ENCODE results near the gene VEGFB. TPM values are rescaled to one million over a fixed set of nuclear protein-coding genes. Genes with fewer than 3 reads are reported as not detected.
A peak's percentile ranks its signal among the peaks of the same experiment; 100 is the strongest.

VEGFB gene
- total RNA-seq, 1 experiment from 2014 or later: 47.5 TPM

GRCh38 chr11:64203421-64204079, 30.8 kb upstream of the VEGFB start (continued):
- TF ChIP-seq FOSL1 (IDR thresholded peaks at IDR 0.05; ENCODE audit: low read depth) (no peak), SIN3A (IDR thresholded peaks at IDR 0.05; ENCODE audit: low read depth) (no peak)

GRCh38 chr11:64204080-64204440, 30.3 kb upstream of the VEGFB start:
- Histone ChIP-seq H3K9me3 (ENCODE audit: control insufficient read depth in 1 of 2, insufficient read depth in 1 of 2, low read depth in 1 of 2, low read length in 2 of 2) (no peaks in the 10 kb centered on the region), H3K4me3 (replicated peaks in 1 of 2; ENCODE audit: low read depth in 1 of 2, low read length in 2 of 2) (no peak overlapping the region), H3K4me2 (ENCODE audit: low read length) (no peak overlapping the region), H3K79me2 (ENCODE audit: insufficient read depth, low read length) (peaks cover 34% of the 10 kb centered on the region; the same call in 1 of the 2 replicates), H4K20me1 (ENCODE audit: insufficient read depth) (no peaks in the 10 kb centered on the region), H2AFZ (ENCODE audit: low read depth, low read length, poor library complexity, severe bottlenecking) (no peak overlapping the region), H3K27ac (ENCODE audit: low read depth, low read length) (no peak overlapping the region), H3K9ac (ENCODE audit: low read length) (no peak overlapping the region), H3K36me3 (ENCODE audit: control insufficient read depth in 1 of 2, insufficient read depth in 2 of 2, low read length in 2 of 2) (peaks cover 47 to 53% of the 10 kb centered on the region in 2 experiments), H3K4me1 (ENCODE audit: control insufficient read depth in 1 of 2, insufficient read depth in 2 of 2, low read length in 2 of 2) (peaks cover 0 to 8% of the 10 kb centered on the region in 2 experiments; a peak in 1 of 4 replicates), H3K27me3 (ENCODE audit: insufficient read depth, low read length) (no peaks in the 10 kb centered on the region), H3K9me2 (ENCODE audit: insufficient read depth) (no peaks in the 10 kb centered on the region)
- TSS peak; percentile 61 for BruUV-seq (replicated peaks)
- ChIA-PET RAD21 (ENCODE audit: low non-redundant PET in 1 of 2, low total read pairs in 2 of 2, uncharacterized antibody in 2 of 2, unreplicated experiment in 2 of 2) (interaction anchor here (0.7 to 1.6 kb wide), 9 partner anchors 18 to 151 kb away, joined by 3 to 7 read pairs (median 4); partner anchors contain the start of genes ESRRA (in 1 of the 2), PLCB3 (in 1 of the 2) and STIP1 (in 1 of the 2)), POLR2A (interaction anchor here (0.7 to 2.2 kb wide), 8 partner anchors 18 to 151 kb away, joined by 3 to 10 read pairs (median 3); partner anchors contain the start of gene STIP1), CTCF (interaction anchor here (0.6 to 4.6 kb wide), 17 partner anchors 11 to 485 kb away, joined by 3 to 80 read pairs (median 6); partner anchors contain the start of genes CATSPERZ, ESRRA, FKBP2 and NUDT22)
- intact Hi-C loops (cut with micrococcal nuclease): loop anchor here (1.0 to 2.0 kb wide), 3 partner anchors 67 to 151 kb away; no protein-coding TSS in a partner anchor
- TF ChIP-seq POLR2A (IDR thresholded peaks at IDR 0.05; ENCODE audit: borderline replicate concordance, extremely low read depth, insufficient read depth, insufficient read length): no peak
- no peak for TF ChIP-seq RAD21 (IDR thresholded peaks at IDR 0.05; ENCODE audit: low read depth)
- 0 out of 2 replicates have a peak, but pooled peaks have one; percentile 15 for TF ChIP-seq SRF (IDR thresholded peaks at IDR 0.05; ENCODE audit: low read depth)
- DNase-seq (ENCODE audit: low read depth, low spot score): no peak
- no peak for ATAC-seq

- RAD21 ChIA-PET (ENCODE audit: low non-redundant PET in 1 of 2, low total read pairs in 2 of 2, uncharacterized antibody in 2 of 2, unreplicated experiment in 2 of 2): interaction anchor here (0.7 to 1.6 kb wide), 10 partner anchors 19 to 151 kb away, joined by 3 to 7 read pairs (median 4); partner anchors contain the start of genes ESRRA (in 1 of the 2), PLCB3 (in 1 of the 2) and STIP1 (in 1 of the 2)
- Histone ChIP-seq H2AFZ (ENCODE audit: low read depth, low read length, poor library complexity, severe bottlenecking) (no peak overlapping the region), H4K20me1 (ENCODE audit: insufficient read depth) (no peaks in the 10 kb centered on the region), H3K4me2 (ENCODE audit: low read length) (no peak overlapping the region), H3K9me3 (ENCODE audit: control insufficient read depth in 1 of 2, insufficient read depth in 1 of 2, low read depth in 1 of 2, low read length in 2 of 2) (no peaks in the 10 kb centered on the region), H3K4me1 (ENCODE audit: control insufficient read depth in 1 of 2, insufficient read depth in 2 of 2, low read length in 2 of 2) (peaks cover 0 to 8% of the 10 kb centered on the region in 2 experiments; a peak in 1 of 4 replicates), H3K36me3 (ENCODE audit: control insufficient read depth in 1 of 2, insufficient read depth in 2 of 2, low read length in 2 of 2) (peaks cover 47 to 53% of the 10 kb centered on the region in 2 experiments), H3K9ac (ENCODE audit: low read length) (no peak overlapping the region), H3K9me2 (ENCODE audit: insufficient read depth) (no peaks in the 10 kb centered on the region), H3K27me3 (ENCODE audit: insufficient read depth, low read length) (no peaks in the 10 kb centered on the region), H3K27ac (ENCODE audit: low read depth, low read length) (no peak overlapping the region), H3K4me3 (replicated peaks in 1 of 2; ENCODE audit: low read depth in 1 of 2, low read length in 2 of 2) (no peak overlapping the region), H3K79me2 (ENCODE audit: insufficient read depth, low read length) (peaks cover 34% of the 10 kb centered on the region; the same call in 1 of the 2 replicates)
- peak; percentile 80 for ATAC-seq
- intact Hi-C loops (cut with micrococcal nuclease): loop anchor here (1.0 to 2.0 kb wide), 3 partner anchors 66 to 151 kb away; no protein-coding TSS in a partner anchor
- POLR2A ChIA-PET: interaction anchor here (0.7 to 2.2 kb wide), 8 partner anchors 19 to 150 kb away, joined by 3 to 10 read pairs (median 3); partner anchors contain the start of gene STIP1
- DNase-seq (ENCODE audit: low read depth, low spot score): peak; percentile 88
- TF ChIP-seq EZH2 (IDR thresholded peaks at IDR 0.05) (no peak), SP1 (IDR thresholded peaks at IDR 0.05; ENCODE audit: low read depth) (no peak), CTCF (IDR thresholded peaks at IDR 0.05 in 2 of 3, conservative IDR thresholded peaks at IDR 0.05 in 1 of 3; ENCODE audit: borderline replicate concordance in 1 of 3, insufficient read depth in 1 of 3, low read depth in 2 of 3, low read length in 2 of 3) (peak; percentile 75 to 90 (median 87)), RAD21 (IDR thresholded peaks at IDR 0.05; ENCODE audit: low read depth) (peak; percentile 94), POLR2AphosphoS5 (IDR thresholded peaks at IDR 0.05; ENCODE audit: low read depth, low read length) (peak; percentile 54), SRF (IDR thresholded peaks at IDR 0.05; ENCODE audit: low read depth) (0 out of 2 replicates have a peak, but pooled peaks have one; percentile 5), CEBPB (IDR thresholded peaks at IDR 0.05; ENCODE audit: low read depth) (no peak)
- BruUV-seq (replicated peaks): no TSS peak
- CTCF ChIA-PET: interaction anchor here (0.6 to 4.6 kb wide), 18 partner anchors 10 to 484 kb away, joined by 3 to 80 read pairs (median 6); partner anchors contain the start of genes CATSPERZ, ESRRA, FKBP2 and NUDT22
Observed at GRCh38 chr11:64204464-64204989, 29.9 kb upstream of the VEGFB start.
